ENCODE data around the gene CARM1.
"Not testable (repeated sequence)": the region's sequence is repeated elsewhere in the genome, so short reads cannot be mapped to it uniquely, and the experiment has no call there.

The CARM1 gene

GRCh38 chr19:10870955-10871603 lies at the start of gene CARM1:
CARM1 (plus strand) TSS chr19:10871553; CDS start chr19:10871703, 150 bp downstream.
- DNase-seq (ENCODE audit: low spot score) = peak; percentile 100

- no peak for DNase-seq (ENCODE audit: low spot score)
These were observed 47.7 kb upstream of the CARM1 start for GRCh38 chr19:10823690-10824089.

GRCh38 chr19:10826231-10826630 lies 45.1 kb upstream of the CARM1 start:
- DNase-seq (ENCODE audit: low spot score) = no peak

- DNase-seq (ENCODE audit: low spot score) = no peak
These were observed 44.5 kb upstream of the CARM1 start for GRCh38 chr19:10826846-10827245.

- DNase-seq (ENCODE audit: low spot score) = no peak
These were observed 42.2 kb upstream of the CARM1 start for GRCh38 chr19:10828981-10829821.

GRCh38 chr19:10829967-10830366 lies 41.4 kb upstream of the CARM1 start:
- DNase-seq (ENCODE audit: low spot score) = no peak

- DNase-seq (ENCODE audit: low spot score) = no peak
These were observed 41.0 kb upstream of the CARM1 start for GRCh38 chr19:10830370-10830769.

- DNase-seq (ENCODE audit: low spot score) = no peak
These were observed 40.2 kb upstream of the CARM1 start for GRCh38 chr19:10830931-10831779.

GRCh38 chr19:10831987-10832938 lies 39.1 kb upstream of the CARM1 start:
- DNase-seq (ENCODE audit: low spot score) = no peak

GRCh38 chr19:10832939-10833296 lies 38.4 kb upstream of the CARM1 start:
- DNase-seq (ENCODE audit: low spot score) = no peak

- DNase-seq (ENCODE audit: low spot score) = peak; percentile 22
These were observed 36.1 kb upstream of the CARM1 start for GRCh38 chr19:10835089-10835753.

GRCh38 chr19:10835754-10836478 lies 35.4 kb upstream of the CARM1 start, which contains the start of gene TMED1:
TMED1 (minus strand) TSS chr19:10836212; CDS start chr19:10836191, 21 bp downstream.
- peak; percentile 100 for DNase-seq (ENCODE audit: low spot score)

- peak; percentile 82 for DNase-seq (ENCODE audit: low spot score)
These were observed 34.6 kb upstream of the CARM1 start for GRCh38 chr19:10836479-10837330.

- DNase-seq (ENCODE audit: low spot score) = not testable (repeated sequence)
These were observed 33.7 kb upstream of the CARM1 start for GRCh38 chr19:10837649-10838048.

- no peak for DNase-seq (ENCODE audit: low spot score)
These were observed 33.0 kb upstream of the CARM1 start for GRCh38 chr19:10838377-10838776.

- no peak for DNase-seq (ENCODE audit: low spot score)
These were observed 32.0 kb upstream of the CARM1 start for GRCh38 chr19:10839114-10840050.

GRCh38 chr19:10842788-10843187 lies 28.6 kb upstream of the CARM1 start:
- DNase-seq (ENCODE audit: low spot score) = no peak

Measured in Ammon's horn (tissue), 1 donor.